T1000 (cell line): ENCODE data around the gene CYP2E1.
A peak's percentile ranks its signal among the peaks of the same experiment; 100 is the strongest.
"Not testable (repeated sequence)": the region's sequence is repeated elsewhere in the genome, so short reads cannot be mapped to it uniquely, and the experiment has no call there.

Source experiments
- DNase-seq: peaks from one replicate; lab custom pipeline; 2025; ENCODE audit warnings: mixed read lengths; lab: John Stamatoyannopoulos, UW

CYP2E1 gene

DNA sequence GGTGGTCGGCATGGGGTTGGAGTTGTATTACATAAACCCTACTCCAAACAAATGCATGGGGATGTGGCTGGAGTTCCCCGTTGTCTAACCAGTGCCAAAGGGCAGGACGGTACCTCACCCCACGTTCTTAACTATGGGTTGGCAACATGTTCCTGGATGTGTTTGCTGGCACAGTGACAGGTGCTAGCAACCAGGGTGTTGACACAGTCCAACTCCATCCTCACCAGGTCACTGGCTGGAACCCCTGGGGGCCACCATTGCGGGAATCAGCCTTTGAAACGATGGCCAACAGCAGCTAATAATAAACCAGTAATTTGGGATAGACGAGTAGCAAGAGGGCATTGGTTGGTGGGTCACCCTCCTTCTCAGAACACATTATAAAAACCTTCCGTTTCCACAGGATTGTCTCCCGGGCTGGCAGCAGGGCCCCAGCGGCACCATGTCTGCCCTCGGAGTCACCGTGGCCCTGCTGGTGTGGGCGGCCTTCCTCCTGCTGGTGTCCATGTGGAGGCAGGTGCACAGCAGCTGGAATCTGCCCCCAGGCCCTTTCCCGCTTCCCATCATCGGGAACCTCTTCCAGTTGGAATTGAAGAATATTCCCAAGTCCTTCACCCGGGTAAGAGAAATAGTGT is at the start of gene CYP2E1:
Gene CYP2E1 (plus strand): TSS at position 407 of the 632 bp plus-strand sequence. CDS start 33 bp downstream, at position 440.
- DNase-seq, result no peak

DNA sequence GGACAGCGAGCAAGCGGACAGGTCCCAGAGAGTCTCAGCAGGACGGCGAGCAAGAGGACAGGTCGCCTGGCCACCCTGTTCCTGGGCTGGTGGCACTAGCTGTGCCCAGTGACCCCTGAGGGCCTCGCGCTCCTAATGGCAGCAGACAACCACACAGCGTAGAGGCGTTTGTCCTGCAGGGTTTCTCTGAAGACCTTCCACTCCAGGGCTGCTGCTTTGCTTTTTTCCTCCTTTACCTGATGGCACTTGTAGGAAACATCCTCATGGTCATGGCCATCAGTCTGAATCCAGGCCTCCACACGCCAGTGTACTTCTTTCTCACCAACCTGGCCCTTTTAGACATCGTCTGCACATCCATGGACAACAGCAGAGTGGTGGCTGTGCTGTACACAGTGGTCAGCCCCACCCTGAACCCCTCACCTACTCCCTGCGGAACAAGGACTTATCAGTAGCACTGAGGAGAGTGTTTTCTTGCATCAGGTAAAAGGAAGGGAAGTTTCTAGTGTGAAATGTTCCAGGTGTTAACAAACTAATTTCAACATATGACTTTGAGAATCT is 46.0 kb upstream of the CYP2E1 start:
- DNase-seq, result no peak

DNA sequence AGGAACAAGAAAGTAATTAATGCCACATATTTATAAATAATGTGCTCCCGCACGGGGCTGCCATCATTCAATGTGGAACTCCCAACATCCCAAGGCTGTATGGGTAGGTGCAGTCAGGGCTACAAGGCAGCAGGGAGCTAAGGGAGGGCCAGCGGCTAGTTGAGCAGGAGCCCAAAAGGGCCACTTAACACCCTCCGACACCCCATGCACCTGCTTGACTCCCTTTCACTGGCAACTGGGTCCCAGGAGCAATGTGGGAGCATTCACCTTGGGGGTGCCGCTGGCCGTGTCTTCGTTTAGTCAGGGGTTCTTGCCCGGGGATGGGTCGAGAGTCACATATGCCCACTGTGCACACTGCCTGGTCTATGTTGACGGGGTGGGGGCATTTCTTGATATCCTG is 45.5 kb upstream of the CYP2E1 start:
- no peak for DNase-seq

DNA sequence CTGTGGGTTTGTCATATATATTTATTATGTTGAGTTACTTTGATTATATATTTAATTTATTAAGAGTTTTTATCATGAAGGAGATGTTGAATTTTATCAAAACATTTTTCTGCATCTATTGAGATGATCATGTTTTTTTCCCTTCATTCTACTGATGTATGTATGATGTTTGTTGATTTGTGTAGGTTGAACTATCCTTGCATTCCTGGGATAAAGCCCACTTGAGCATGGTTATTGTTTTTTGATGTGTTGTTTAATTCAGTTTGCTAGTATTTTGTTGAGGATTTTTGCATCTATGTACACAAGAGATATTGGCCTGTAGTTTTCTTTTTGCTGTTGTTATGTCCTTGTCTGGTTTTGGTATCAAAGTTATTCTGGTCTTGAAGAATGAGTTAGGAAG is 42.3 kb upstream of the CYP2E1 start:
- no peak for DNase-seq

DNA sequence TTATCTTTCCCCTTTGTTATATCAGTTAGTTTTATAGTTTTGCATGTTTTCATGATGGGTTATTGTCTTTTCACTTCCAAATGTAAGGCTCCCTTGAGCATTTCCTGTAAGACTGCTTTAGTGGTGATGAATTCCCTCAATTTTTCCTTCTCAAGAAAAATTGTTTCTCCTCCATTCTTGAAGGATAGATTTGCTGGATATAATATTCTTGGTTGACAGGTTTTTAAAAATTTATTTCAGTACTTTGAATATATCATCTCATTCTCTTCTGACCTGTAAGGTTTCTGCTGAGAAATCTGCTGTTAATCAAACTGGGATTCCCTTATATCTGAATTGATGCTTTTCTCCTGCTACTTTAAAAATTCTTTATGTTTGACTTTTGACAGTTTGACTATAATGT is 40.1 kb upstream of the CYP2E1 start:
- no peak for DNase-seq

DNA sequence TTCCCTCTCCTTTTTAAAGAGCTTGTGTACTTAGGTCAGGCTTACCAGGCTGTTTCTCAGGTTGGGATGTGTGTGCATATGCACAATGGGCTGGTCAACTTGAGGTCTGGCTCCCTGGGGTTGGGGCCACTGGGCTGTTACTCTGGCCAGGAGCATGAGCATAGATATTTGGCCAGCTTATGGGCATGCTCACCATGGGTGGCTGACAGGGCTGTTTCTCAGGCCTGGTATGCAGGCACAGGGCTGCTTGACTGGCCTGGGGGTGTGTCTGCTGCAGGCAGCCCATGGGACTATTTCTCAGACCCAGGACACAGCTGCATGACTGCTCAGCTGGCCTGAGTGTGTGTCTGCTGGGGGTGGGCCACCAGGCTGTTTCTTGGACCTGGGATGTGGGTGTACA is 38.8 kb upstream of the CYP2E1 start:
- no peak for DNase-seq

DNA sequence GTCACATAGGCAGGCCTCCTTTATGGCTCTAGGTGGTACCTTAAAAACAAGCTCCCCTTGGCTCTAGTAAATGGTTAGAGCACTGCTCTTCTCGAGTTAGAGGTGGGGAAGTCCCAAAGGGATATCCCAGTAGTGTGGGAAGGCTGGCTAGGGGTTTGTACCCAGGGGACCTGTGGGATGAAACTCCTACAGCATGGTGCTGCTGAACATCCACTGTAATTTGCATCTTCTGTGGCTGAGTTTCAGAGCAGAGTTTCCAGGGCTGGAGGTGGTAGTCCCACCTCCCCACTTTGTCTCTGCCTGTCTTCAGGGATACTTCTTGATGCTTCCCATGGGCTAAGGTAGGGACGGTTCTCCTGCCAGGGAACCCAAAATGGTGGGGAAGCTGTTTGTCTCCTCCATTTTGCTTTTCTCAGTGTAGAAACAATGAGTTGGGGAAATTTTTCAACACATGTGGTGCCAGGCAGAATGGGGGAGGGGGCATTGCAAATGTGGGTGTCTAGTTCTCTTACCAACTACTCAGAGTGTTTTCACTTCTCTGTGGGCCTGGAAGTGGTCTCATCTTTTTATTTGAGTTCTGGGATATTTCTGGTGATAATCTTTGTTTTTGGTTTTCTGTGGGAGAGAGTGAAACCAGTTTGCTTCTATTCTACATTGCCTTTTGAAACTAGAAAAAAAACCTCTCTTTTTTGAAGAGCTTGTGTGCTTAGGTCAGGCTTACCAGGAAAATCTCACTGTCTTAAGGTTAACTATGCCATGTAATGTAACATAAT is 37.2 kb upstream of the CYP2E1 start:
- DNase-seq, result no peak

DNA sequence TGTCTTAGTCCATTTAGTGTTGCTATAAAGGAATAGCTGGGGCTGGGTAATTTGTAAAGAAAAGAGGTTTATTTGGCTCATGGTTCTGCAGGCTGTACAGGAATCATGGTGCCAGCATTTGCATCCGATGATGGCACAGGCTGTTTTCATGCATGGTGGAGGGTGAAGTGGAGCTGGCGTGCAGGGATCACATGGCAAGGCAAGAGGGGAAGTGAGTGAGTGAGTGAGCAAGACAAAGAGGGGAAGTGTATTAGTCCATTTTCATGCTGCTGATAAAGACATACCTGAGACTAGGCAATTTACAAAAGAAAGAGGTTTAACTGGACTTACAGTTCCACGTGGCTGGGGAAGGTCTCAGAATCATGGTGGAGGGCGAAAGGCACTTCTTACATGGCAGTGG is 33.6 kb upstream of the CYP2E1 start:
- not testable (repeated sequence) for DNase-seq

DNA sequence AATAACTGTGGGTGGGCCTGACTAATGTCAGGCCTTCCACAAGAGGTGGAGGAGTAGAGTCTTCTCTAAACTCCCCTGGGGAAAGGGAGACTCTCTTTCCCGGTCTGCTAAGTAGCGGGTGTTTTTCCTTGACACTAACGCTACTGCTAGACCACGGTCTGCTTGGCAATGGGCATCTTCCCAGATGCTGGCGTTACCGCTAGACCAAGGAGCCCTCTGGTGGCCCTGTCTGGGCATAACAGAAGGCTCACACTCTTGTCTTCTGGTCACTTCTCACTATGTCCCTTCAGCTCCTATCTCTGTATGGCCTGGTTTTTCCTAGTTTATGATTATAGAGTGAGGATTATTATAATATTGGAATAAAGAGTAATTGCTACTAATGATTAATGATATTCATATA is 29.8 kb upstream of the CYP2E1 start:
- not testable (repeated sequence) for DNase-seq

DNA sequence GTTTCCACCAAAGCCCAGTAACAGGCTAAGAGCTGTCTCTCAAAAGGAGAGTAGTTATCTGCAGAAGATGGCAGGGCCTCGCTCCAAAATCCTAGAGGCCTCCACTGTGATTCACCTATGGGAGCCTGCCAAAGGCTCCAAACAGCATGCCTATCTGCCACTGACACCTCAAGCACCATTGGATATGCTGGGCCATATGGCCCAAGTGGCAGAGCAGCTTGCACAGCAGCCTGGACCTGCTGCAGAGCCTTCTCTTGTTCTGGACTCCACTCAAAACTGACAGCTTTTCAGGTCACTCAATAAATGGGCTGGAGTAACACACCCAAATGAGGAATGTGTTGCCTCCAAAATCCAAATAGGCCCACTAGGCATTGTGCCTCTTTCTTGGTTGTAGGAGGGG is 28.0 kb upstream of the CYP2E1 start:
- not testable (repeated sequence) for DNase-seq

DNA sequence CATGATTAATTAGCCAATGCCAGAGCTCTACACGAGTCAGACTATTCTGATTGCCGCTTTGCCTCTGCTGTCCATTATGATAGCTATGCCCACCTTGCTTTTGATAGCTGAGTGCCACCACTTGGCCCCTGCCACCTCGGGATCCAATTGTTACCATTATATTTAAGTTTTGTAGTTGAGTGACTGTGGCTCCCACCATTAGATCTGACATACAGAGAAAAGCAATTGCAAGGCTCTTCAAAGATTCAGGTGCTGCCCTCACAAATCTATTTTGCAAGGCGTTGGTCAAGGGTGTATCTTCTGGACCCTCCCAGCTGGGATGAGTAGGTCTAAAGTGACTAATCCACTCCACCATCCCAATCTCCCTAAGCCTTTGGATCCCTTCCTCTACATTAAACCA is 26.3 kb upstream of the CYP2E1 start:
- DNase-seq, result not testable (repeated sequence)

DNA sequence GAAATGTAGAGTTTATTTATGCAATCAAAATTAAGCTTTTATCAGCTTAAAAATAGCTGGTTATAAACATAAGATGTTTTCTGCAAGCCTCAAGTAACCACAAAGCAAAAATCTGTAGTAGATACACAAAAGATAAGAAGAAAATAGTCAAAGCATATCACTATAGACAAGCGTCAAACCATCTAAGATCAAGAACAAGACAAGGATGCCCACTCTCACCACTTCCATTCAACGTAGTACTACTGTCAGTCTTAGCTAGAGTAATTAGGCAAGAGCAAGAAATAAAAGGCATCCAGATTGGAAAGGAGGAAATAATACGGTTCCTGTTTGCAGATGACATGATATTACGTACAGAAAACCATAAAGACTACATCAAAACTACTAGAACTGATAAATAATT is 17.5 kb upstream of the CYP2E1 start:
- DNase-seq, result no peak

DNA sequence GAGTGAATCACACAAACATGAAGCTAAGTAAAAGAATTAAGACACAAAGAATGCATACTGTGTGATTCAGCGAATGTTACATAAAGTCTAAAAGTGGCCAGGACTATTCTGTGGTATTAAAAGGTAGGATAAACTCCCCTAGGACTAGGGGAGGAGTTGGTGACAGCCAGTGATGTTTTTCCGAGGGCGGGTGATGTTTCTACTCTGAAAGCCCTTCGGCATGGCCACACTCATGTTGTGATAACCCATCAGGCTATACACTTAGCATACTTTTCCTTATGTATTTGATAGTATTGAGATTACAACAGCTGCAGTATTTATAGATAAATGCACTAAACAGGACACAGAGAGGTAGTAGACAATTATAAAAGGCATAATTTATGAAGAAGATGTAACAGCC is 15.8 kb upstream of the CYP2E1 start:
- no peak for DNase-seq

DNA sequence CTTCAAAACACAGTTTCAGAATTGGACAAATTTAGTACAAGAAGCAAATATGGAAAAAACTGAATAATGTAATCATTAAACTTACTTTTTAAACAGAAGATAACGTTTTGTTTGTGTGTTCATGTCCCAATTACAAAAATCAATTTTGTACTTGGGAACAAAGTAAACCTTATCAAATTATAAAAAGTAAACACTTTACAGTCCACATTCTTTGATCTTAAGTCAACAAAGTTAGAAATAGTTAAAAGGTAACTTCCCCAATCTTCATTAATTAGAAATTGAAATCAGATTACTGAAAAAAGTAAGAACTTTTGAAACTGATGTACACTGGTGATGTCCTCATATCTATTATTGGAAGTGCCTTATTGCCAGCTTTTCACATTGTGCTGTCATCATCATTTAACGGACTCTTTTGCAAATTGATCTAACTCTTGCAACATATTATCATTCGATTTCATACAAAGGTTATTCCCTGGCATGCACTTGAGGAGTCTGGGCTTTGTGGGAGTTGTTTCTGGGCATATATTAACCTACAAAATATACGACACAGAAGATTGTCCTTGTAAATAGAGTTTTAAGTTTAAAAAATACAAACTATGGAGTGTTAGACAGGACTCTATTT is 15.1 kb upstream of the CYP2E1 start:
- no peak for DNase-seq

DNA sequence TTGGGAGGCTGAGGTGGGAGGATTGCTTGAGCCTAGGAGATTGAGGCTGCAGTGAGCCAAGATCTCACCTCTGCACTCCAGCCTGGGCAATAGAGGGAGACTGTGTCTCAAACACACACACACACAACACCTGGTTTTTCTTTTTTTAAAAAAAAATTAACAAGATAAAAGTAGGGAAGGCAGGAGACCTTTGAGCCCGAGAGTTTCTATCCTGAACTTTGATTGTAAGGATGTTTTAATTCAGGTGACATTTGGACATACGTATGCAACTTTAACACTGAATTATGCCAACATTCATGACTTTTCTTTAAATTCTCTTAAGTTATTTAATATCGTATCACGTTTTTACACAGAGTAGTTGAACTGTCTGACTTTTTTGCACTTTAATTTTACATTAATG is 11.7 kb upstream of the CYP2E1 start:
- no peak for DNase-seq

DNA sequence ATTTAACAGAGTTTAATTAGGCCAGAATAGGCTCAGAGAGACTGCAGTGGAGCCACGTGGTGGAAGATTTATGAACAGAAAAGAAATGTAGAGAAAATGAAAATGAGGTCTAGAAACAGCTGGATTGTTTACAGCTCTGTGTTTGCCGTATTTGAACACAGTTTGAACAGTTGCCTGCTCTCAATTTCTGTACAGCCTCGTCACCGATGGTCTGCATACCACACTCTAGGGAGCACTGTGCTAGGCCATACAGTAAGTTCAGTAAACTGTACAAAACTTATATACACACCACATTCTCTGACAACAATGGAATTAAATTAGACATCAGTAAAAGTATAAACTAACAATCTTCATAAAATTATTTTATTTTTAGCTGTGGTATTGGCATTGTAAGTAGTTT is 11.1 kb upstream of the CYP2E1 start:
- no peak for DNase-seq

DNA sequence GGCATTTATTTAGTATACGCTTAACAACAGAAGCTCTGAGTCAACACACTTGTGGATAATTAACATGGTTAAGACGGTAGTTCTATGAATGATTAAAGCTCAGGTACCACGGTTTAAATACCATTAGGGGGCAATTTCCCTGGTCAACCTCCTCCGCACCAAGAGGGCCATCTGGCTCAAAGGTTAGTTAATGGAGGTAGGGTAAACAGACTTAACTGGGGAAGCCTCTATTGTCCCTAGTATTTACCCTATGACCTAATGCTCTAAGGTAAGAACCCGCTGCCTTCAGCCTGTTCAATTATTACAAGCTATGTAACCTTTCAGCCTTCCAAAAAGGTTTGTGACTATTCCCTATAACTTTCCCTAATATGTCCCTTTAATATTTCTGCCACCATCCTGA is 8.6 kb upstream of the CYP2E1 start:
- DNase-seq, result not testable (repeated sequence)

DNA sequence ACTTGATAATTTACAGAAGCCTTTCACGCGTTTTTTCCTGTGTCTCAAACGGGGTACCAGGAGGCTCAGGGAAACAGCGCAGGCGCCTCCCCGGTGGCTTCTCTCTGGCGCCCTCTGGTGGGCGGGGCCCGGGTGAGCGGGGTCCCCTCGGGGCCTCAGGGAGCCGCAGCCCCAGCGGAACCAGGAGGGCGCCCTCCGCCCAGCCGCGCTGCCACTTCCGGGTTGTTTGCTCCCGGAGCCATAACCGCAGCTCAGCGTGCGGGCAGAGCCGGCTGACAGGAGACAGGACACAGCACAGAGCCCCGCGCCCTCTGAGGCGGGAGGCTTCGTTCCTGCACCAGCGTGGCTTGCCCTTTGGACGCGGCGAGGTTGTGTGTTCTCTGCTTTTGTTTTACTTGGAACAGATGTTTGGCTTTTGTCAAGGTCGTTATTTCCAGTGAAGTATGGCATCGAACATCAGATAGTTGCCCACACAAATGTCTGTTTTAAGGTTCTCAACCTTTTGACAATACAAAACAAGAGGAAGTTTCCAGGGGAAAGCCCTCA is 6.9 kb upstream of the CYP2E1 start:
- DNase-seq, result peak; percentile 85

DNA sequence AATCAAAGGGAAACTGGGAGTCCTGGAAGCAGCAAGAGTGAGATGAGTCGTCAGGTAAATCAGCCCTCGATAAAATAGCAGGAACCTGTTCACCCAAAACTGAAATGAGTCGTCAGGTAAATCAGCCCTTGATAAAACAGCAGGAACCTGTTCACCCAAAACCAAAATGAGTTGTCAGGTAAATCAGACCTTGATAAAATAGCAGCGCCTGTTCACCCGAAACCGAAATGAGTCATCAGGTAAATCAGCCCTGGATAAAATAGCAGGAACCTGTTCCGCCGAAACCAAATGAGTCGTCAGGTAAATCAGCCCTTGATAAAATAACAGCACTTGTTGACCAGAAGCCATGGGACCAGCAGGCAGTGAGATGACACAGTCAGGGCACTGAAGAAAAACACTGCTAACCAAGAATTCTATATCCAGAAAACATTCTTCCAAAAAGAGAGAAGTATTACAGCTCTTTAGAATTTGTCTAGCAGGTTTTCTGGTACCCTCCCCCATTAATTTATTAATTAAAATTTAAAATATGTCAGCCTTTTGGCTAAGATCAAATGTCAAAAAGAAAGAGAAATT is 3.4 kb upstream of the CYP2E1 start:
- no peak for DNase-seq

DNA sequence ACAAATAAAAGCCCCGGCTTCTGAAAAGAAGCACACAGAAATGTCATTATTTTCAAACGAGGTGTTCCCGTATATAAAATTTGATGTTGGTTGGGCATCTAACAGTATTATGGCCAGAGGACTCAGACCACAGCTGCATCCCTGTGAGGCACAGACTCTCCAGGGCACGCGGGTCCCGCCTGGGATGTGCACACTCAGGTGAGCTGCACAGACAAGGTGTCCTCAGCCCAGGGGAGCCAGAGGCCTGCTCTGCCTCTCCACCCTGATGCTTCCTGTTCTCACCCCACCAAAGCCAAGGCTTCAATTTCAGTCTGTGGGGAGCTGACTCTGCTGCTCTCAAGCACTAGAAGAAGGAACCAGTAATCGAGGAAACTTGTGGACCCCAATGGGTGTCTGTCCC is 1.7 kb upstream of the CYP2E1 start:
- DNase-seq, result no peak

DNA sequence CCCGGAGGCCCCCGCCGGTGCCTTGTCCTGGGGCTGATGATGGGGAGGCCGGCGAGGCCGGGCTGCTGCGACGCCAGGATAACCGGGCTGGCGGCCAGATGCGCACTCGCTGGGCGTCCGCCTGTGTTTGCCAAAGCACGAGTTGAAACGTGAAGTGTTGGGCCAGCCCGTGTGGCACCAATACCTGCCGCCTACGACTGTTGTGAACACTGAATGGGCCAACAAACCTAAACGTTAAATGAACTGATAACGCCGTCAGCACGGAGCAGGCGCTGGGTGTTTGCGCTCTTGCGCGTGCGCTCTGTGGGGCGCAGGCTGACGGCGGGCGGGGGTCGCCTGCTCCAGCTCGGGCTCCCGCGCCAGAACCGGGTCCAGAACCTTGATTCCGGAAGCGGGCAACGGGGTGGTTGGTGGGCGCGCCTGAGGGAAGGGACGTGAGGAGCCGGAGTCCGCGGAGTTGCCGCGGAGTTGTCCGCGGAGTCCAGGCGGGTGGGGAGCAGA is 658 bp downstream of the CYP2E1 start:
- DNase-seq, result no peak

DNA sequence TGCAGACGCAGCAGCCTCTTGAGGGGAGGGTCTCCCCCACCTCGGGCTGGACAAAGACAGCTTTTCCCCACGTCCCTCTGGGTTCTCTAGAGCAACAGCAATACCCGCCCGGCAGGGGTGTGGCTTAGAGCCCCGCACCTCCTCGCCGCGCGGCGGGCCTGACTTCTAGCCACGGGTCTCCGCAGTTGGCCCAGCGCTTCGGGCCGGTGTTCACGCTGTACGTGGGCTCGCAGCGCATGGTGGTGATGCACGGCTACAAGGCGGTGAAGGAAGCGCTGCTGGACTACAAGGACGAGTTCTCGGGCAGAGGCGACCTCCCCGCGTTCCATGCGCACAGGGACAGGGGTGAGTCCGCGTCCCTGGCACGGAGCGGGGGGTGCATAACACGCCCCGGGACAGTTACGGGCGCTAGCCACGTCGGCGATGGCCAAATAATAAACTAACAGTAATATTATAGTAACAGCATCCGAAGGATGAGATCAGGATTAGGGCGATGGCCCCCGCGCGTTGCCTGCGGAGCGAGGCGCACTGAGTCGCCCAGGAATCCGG is 1.2 kb downstream of the CYP2E1 start:
- no peak for DNase-seq
